Muscle layer of duodenum (tissue), 2 donors: ENCODE results near the gene CCR9.

Experiments used
- H3K27ac ChIP-seq: one replicate; pipeline ENCODE4 v1.7.0; 2013; ENCODE audit warnings: mild to moderate bottlenecking, low read length
- H3K27me3 ChIP-seq: one replicate; pipeline ENCODE4 v1.7.0; 2013; ENCODE audit warnings: low read depth, mild to moderate bottlenecking, control low read depth, low read length
- H3K36me3 ChIP-seq, 2 donors: one replicate each; pipeline ENCODE4 v1.7.0; 2013; ENCODE audit warnings: low read length in 2 of 2, control low read depth in 1 of 2, mild to moderate bottlenecking in 1 of 2; ENCODE audit not compliant: insufficient read depth in 2 of 2, control insufficient read depth in 1 of 2
- H3K4me1 ChIP-seq, 2 donors: one replicate each; pipeline ENCODE4 v1.7.0; 2013; ENCODE audit warnings: low read length in 2 of 2, mild to moderate bottlenecking in 2 of 2, control low read depth in 1 of 2, moderate library complexity in 1 of 2; ENCODE audit not compliant: insufficient read depth in 2 of 2, control insufficient read depth in 1 of 2
- H3K4me3 ChIP-seq, 2 donors: one replicate each; pipeline ENCODE4 v1.7.0; 2013; ENCODE audit warnings: low read length in 2 of 2, low read depth in 1 of 2, mild to moderate bottlenecking in 1 of 2
- H3K9me3 ChIP-seq, 2 donors: one replicate each; pipeline ENCODE4 v1.7.0; 2013; ENCODE audit warnings: low read length in 2 of 2, control low read depth in 1 of 2, mild to moderate bottlenecking in 1 of 2; ENCODE audit not compliant: control insufficient read depth in 1 of 2
- donor health status: healthy.

CCR9 gene

GRCh38 chr3:45927881-45928280 is 41.5 kb downstream of the CCR9 start:
- no peak overlapping the region for H3K4me3 ChIP-seq
- H3K36me3 ChIP-seq: peaks cover 59 to 73% of the 10 kb centered on the region in 2 donors
- H3K4me1 ChIP-seq: no peaks in the 10 kb centered on the region
- H3K27me3 ChIP-seq: no peaks in the 10 kb centered on the region
- no peaks in the 10 kb centered on the region for H3K9me3 ChIP-seq
- no peak overlapping the region for H3K27ac ChIP-seq

- no peak overlapping the region for H3K27ac ChIP-seq
- H3K27me3 ChIP-seq: no peaks in the 10 kb centered on the region
- H3K4me1 ChIP-seq: no peaks in the 10 kb centered on the region
- H3K36me3 ChIP-seq: peaks cover 54 to 66% of the 10 kb centered on the region in 2 donors
- H3K9me3 ChIP-seq: no peaks in the 10 kb centered on the region
- H3K4me3 ChIP-seq: no peak overlapping the region
Observed at GRCh38 chr3:45929042-45929679, 42.8 kb downstream of the CCR9 start.

- no peaks in the 10 kb centered on the region for H3K27me3 ChIP-seq
- H3K36me3 ChIP-seq: peaks cover 69 to 86% of the 10 kb centered on the region in 2 donors
- no peaks in the 10 kb centered on the region for H3K4me1 ChIP-seq
- no peak overlapping the region for H3K4me3 ChIP-seq
- no peaks in the 10 kb centered on the region for H3K9me3 ChIP-seq
- no peak overlapping the region for H3K27ac ChIP-seq
Observed at GRCh38 chr3:45931496-45931895, 45.2 kb downstream of the CCR9 start.

GRCh38 chr3:45932112-45932511 is 45.8 kb downstream of the CCR9 start:
- H3K36me3 ChIP-seq: peaks cover 69 to 91% of the 10 kb centered on the region in 2 donors
- H3K4me3 ChIP-seq: no peak overlapping the region
- no peak overlapping the region for H3K27ac ChIP-seq
- no peaks in the 10 kb centered on the region for H3K9me3 ChIP-seq
- H3K4me1 ChIP-seq: no peaks in the 10 kb centered on the region
- no peaks in the 10 kb centered on the region for H3K27me3 ChIP-seq

- H3K36me3 ChIP-seq: peaks cover 65 to 86% of the 10 kb centered on the region in 2 donors
- H3K4me3 ChIP-seq: no peak overlapping the region
- no peaks in the 10 kb centered on the region for H3K27me3 ChIP-seq
- H3K4me1 ChIP-seq: no peaks in the 10 kb centered on the region
- no peak overlapping the region for H3K27ac ChIP-seq
- H3K9me3 ChIP-seq: no peaks in the 10 kb centered on the region
Observed at GRCh38 chr3:45933591-45933990, 47.2 kb downstream of the CCR9 start.

GRCh38 chr3:45936261-45936660 is 49.9 kb downstream of the CCR9 start:
- Histone ChIP-seq H3K9me3 (no peaks in the 10 kb centered on the region), H3K36me3 (peaks cover 45 to 67% of the 10 kb centered on the region in 2 donors), H3K27me3 (no peaks in the 10 kb centered on the region), H3K4me3 (no peak overlapping the region), H3K4me1 (peaks cover 3 to 10% of the 10 kb centered on the region in 2 donors), H3K27ac (no peak overlapping the region)

GRCh38 chr3:45937206-45938042 is 51.1 kb downstream of the CCR9 start:
- H3K9me3 ChIP-seq: no peaks in the 10 kb centered on the region
- no peak overlapping the region for H3K4me3 ChIP-seq
- no peaks in the 10 kb centered on the region for H3K27me3 ChIP-seq
- H3K27ac ChIP-seq: no peak overlapping the region
- H3K36me3 ChIP-seq: peaks cover 46 to 56% of the 10 kb centered on the region in 2 donors
- peaks cover 3 to 10% of the 10 kb centered on the region in 2 donors for H3K4me1 ChIP-seq

- H3K9me3 ChIP-seq: no peaks in the 10 kb centered on the region
- H3K27me3 ChIP-seq: no peaks in the 10 kb centered on the region
- H3K27ac ChIP-seq: no peak overlapping the region
- H3K4me1 ChIP-seq: peaks cover 3 to 10% of the 10 kb centered on the region in 2 donors
- H3K36me3 ChIP-seq: peaks cover 42 to 56% of the 10 kb centered on the region in 2 donors
- H3K4me3 ChIP-seq: no peak overlapping the region
Observed at GRCh38 chr3:45938043-45938435, 51.7 kb downstream of the CCR9 start.

GRCh38 chr3:45938864-45939263 is 52.5 kb downstream of the CCR9 start:
- Histone ChIP-seq H3K9me3 (no peaks in the 10 kb centered on the region), H3K4me3 (no peak overlapping the region), H3K36me3 (peaks cover 42 to 55% of the 10 kb centered on the region in 2 donors), H3K4me1 (peaks cover 3 to 10% of the 10 kb centered on the region in 2 donors), H3K27me3 (no peaks in the 10 kb centered on the region), H3K27ac (no peak overlapping the region)

- no peaks in the 10 kb centered on the region for H3K27me3 ChIP-seq
- peaks cover 3 to 10% of the 10 kb centered on the region in 2 donors for H3K4me1 ChIP-seq
- no peaks in the 10 kb centered on the region for H3K9me3 ChIP-seq
- H3K36me3 ChIP-seq: peaks cover 38 to 53% of the 10 kb centered on the region in 2 donors
- H3K4me3 ChIP-seq: no peak overlapping the region
- H3K27ac ChIP-seq: no peak overlapping the region
Observed at GRCh38 chr3:45939341-45939771, 53.0 kb downstream of the CCR9 start.

GRCh38 chr3:45940004-45940780 is 53.8 kb downstream of the CCR9 start:
- Histone ChIP-seq H3K4me1 (peaks cover 3 to 10% of the 10 kb centered on the region in 2 donors), H3K9me3 (no peaks in the 10 kb centered on the region), H3K27me3 (no peaks in the 10 kb centered on the region), H3K4me3 (no peak overlapping the region), H3K27ac (no peak overlapping the region), H3K36me3 (peaks cover 30 to 51% of the 10 kb centered on the region in 2 donors)
